ENCODE data around the gene DBET. TPM values are rescaled to one million over a fixed set of nuclear protein-coding genes. Genes with fewer than 3 reads are reported as not detected.
"Not testable (repeated sequence)": the region's sequence is repeated elsewhere in the genome, so short reads cannot be mapped to it uniquely, and the experiment has no call there.

Gene DBET
- total and polyA plus RNA-seq, 12 donors = not detected

GRCh38 chr4:190110033-190110432 is 45.7 kb downstream of the DBET start:
- H3K4me1 ChIP-seq; H3K36me3 ChIP-seq; H3K27ac ChIP-seq; H3K4me3 ChIP-seq; H3K9me3 ChIP-seq; intact Hi-C loops (cut with DNase I); ATAC-seq; DNase-seq: not testable (repeated sequence)
- peaks cover 7 to 61% (median 46%) of the 10 kb centered on the region in 7 donors for H3K27me3 ChIP-seq
- TF ChIP-seq, protein P1, sequence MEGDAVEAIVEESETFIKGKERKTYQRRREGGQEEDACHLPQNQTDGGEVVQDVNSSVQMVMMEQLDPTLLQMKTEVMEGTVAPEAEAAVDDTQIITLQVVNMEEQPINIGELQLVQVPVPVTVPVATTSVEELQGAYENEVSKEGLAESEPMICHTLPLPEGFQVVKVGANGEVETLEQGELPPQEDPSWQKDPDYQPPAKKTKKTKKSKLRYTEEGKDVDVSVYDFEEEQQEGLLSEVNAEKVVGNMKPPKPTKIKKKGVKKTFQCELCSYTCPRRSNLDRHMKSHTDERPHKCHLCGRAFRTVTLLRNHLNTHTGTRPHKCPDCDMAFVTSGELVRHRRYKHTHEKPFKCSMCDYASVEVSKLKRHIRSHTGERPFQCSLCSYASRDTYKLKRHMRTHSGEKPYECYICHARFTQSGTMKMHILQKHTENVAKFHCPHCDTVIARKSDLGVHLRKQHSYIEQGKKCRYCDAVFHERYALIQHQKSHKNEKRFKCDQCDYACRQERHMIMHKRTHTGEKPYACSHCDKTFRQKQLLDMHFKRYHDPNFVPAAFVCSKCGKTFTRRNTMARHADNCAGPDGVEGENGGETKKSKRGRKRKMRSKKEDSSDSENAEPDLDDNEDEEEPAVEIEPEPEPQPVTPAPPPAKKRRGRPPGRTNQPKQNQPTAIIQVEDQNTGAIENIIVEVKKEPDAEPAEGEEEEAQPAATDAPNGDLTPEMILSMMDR (IDR thresholded peaks at IDR 0.05) = peak in 1 of 9 donors; percentile 9

DNA sequence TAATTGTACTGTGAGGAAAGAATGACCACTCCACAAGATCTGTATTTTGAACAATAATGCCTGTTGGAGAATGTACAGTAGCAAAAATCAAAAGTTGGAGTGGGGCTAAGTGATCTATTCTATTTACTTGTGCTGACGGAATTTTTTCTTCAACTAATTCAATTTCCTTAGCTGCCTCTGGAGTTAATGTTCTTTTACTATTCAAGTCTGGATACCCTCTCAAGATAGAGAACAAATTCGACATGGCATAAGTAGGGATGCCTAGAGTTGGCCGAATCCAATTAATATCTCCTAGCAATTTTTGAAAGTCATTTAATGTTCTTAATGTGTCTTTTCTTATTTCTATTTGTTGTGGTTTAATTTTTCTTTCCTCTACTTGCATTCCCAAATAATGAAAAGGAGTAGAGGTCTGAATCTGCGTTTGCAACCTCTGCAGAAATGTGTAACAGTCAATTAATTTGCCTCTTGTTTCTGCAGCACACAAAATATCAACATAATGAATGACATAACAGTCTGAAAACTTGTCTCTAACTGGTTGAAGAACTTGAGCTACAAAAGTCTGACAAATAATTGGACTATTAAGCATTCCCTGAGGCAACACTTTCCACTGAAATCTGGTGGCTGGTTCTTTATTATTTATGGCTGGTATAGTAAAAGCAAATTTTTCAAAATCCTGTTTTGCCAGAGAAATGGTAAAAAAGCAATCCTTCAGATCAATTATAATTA is 46.4 kb downstream of the DBET start:
- ATAC-seq; H3K27ac ChIP-seq; H3K4me3 ChIP-seq; intact Hi-C loops (cut with DNase I); DNase-seq; H3K9me3 ChIP-seq; H3K36me3 ChIP-seq; H3K4me1 ChIP-seq: not testable (repeated sequence)
- 50 to 55% methylated on average over 4 of the region's 4 CpGs for WGBS, 2 donors
- TF ChIP-seq, protein P1 (IDR thresholded peaks at IDR 0.05) = peak in 1 of 9 donors; percentile 8
- peaks cover 7 to 61% (median 46%) of the 10 kb centered on the region in 7 donors for H3K27me3 ChIP-seq

DNA sequence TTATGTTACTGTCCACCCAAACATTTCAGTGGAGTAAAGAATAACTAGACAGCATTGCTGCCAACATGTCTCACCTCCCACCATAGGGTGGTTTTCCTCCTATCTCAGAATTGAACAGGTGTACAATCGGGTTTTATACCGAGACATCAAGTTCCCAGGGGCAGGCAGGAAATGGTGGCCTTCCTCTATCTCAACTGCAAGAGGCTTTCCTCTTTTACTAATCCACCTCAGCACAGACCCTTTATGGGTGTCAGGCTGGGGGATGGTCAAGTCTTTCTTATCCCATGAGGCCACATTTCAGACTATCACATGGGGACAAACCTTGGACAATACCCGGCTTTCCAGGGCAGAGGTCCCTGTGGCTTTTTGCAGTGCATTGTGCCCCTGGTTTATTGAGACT is 48.6 kb downstream of the DBET start:
- H3K27ac ChIP-seq; DNase-seq; H3K9me3 ChIP-seq; intact Hi-C loops (cut with DNase I); H3K4me1 ChIP-seq; H3K4me3 ChIP-seq; ATAC-seq; H3K36me3 ChIP-seq: not testable (repeated sequence)
- peaks cover 7 to 44% (median 31%) of the 10 kb centered on the region in 7 donors for H3K27me3 ChIP-seq
- whole genome bisulfite sequencing, 2 donors = 63 to 73% methylated on average over 2 of the region's 3 CpGs

DNA sequence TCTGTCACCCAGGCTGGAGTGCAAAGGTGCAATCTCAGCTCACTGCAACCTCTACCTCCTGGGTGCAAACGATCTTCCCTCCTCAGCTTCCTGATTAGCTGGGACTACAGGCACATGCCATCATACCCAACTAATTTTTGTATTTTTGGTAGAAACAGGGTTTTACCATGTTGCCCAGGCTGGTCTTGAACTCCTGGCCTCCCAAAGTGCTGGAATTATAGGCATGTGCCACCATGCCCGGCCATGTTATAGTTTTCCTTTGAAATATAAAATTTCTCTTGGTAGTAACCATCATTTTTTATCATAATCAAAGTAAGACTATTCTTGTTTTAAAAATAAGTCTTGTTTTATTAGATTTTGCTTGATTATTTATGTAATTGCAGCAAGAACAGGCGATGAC is 50.7 kb downstream of the DBET start:
- H3K4me1 ChIP-seq; DNase-seq; H3K36me3 ChIP-seq; H3K9me3 ChIP-seq; H3K27ac ChIP-seq; ATAC-seq; H3K4me3 ChIP-seq; intact Hi-C loops (cut with DNase I): not testable (repeated sequence)
- 46 to 47% methylated on average over 3 of the region's 3 CpGs for WGBS, 2 donors
- peaks cover 4 to 26% (median 18%) of the 10 kb centered on the region in 7 donors for H3K27me3 ChIP-seq

Other genes with a start within 250 kb of the DBET start
- gene FRG1, start 123.6 kb upstream of the DBET start, total RNA-seq = 10 to 100 TPM; 21.5 to 33.6 (median 29.4) TPM
- gene FRG1, start 123.6 kb upstream of the DBET start, polyA plus RNA-seq = 10 to 100 TPM; 41.6 to 44.7 TPM
- gene FRG2, start 37.2 kb upstream of the DBET start, total RNA-seq = not detected
- gene FRG2, start 37.2 kb upstream of the DBET start, polyA plus RNA-seq = not detected
- gene DUX4, start 109.3 kb downstream of the DBET start, total RNA-seq = not detected
- not detected for gene DUX4, start 109.3 kb downstream of the DBET start, polyA plus RNA-seq